HG03378 (cell line): ENCODE data around the gene GCLM.

Experiments
- ATAC-seq: cut with Tn5 transposase; IDR thresholded peaks from one replicate; pipeline ENCODE4 v1.9.1; 2021; ENCODE audit warnings: mild to moderate bottlenecking, moderate library complexity; ENCODE audit not compliant: unreplicated experiment

Gene GCLM

GRCh38 chr1:93847811-93848288 is 61.4 kb downstream of the GCLM start:
- ATAC-seq, result peak; percentile 28

DNA sequence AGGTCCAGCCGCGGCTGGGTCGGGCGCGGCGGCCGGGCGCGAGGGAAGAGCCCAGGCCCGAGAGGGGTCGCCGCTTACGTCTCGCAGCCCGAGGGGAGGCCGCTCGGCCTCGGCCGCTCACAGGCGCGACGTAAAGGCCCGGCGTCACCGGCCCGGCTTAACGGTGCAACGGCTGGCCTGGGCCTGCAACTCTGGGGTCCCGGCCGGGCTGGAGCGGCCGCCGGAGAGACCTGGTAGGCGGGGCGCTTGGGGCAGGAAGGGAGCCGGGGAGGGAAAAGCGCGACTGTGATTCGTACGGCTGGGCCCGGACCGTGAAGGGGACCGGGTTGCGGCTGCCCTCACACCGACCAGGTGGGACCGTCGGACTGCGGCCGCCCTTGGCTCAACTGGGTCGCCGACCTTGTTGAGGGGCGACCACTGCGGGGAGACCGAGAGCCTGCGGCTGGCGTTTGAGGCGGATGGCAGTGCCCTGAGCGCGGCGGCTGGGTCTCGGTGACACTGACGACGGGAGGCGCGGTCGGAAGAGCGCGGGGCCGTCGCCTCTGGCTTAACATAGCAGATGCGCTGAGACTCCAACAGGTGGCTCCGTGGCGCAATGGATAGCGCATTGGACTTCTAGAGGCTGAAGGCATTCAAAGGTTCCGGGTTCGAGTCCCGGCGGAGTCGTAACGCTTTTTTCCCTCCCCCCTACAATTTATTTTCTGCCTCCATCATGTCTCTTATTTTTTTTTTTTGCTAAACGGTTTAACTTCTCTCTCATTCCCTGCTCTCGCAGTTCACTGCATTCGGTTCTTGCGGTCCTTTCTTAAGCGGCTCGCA is 62.0 kb downstream of the GCLM start:
- peak; percentile 79 for ATAC-seq

GRCh38 chr1:93846206-93846991 is 62.8 kb downstream of the GCLM start:
- peak; percentile 36 for ATAC-seq

- peak; percentile 17 for ATAC-seq
These were observed 63.6 kb downstream of the GCLM start for GRCh38 chr1:93845538-93846205.

DNA sequence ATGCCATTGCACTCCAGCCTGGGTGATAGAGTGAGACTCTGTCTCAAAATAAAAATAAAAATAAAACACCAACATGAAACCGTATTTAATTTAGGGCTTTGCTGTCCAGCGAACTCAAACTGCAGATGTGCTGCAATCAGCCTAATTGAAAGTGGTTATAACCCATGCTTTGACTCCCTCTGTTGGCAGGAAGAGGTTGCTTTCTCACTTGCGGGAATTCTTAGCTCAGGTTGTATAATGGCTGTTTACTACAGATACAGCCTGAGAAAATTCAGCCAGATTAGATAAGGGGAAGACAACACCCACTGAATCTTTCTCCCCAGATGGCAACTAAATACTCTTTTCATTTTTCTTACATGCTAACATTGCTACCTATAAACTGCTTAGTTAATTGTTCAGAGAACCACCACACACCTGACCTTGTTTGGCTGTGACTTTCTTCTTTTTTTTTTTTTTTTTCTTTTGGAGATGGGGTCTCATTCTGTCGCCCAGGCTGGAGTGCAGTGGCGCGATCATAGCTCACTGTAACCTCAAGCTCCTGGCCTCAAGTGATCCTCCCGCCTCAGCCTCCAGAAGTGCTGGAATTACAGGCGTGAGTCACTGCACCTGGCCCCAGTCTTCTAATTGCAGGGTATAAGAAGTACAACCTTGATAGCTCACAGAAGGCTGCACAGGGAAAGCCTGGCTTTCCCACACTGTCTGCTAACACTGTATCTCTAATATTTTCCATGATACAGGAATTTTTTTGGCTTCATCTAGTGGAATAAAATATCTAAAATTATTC is 64.8 kb downstream of the GCLM start:
- no peak for ATAC-seq

- no peak for ATAC-seq
These were observed 66.3 kb downstream of the GCLM start for GRCh38 chr1:93842750-93843500.

- ATAC-seq, result no peak
These were observed 67.5 kb downstream of the GCLM start for GRCh38 chr1:93841771-93842170.

GRCh38 chr1:93840956-93841482 is 68.2 kb downstream of the GCLM start:
- no peak for ATAC-seq

DNA sequence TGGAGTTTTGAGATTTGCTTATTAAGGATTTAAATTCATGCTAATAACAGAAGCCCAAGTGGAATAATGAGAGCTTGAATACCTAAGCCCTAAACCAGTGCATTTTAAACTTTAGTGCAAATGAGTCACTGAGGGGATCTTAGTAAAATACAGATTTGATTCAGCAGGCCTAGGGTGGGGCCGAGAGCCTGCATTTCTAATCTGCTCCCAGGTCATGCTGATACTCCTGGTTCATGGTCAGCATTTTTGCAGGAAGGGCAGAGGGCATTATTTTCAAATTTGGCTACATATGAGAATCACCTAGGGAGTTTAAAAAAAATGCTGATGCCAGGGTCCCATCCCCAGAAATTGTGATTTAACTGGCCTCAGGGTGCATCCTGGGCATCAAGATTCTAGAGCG is 69.5 kb downstream of the GCLM start:
- no peak for ATAC-seq

- no peak for ATAC-seq
These were observed 69.9 kb downstream of the GCLM start for GRCh38 chr1:93839307-93839706.

- no peak for ATAC-seq
These were observed 71.3 kb downstream of the GCLM start for GRCh38 chr1:93837961-93838360.
